Cardiac septum (tissue), 1 donor: ENCODE results near the gene HSD17B1. TPM values are rescaled to one million over a fixed set of nuclear protein-coding genes. Genes with fewer than 3 reads are reported as not detected.

Source experiments
- DNase-seq: peaks from one replicate; pipeline ENCODE4 v3.0.0-alpha.2; 2020; ENCODE audit warnings: low spot score
- intact Hi-C: fragments of 100-400 bp; cut with DNase I; formaldehyde crosslinking; loops from one replicate; pipeline ENCODE4 v1.14.0; 2022
- microRNA-seq: library from miRNA; unstranded; fragments of <30 nt; microRNA quantifications from one replicate; pipeline ENCODE4 v1.2.0, GENCODE V29; 2020
- total RNA-seq: library from RNA; stranded (reverse); fragmentation: NEBNext Ultra II Directional; extraction: Animal tissue kit (Norgen Biotek cat#: 25700); gene quantifications from one replicate; pipeline ENCODE4 v1.2.1, GENCODE V29; 2021
- donor health status: DM: no; HTN: no; CAD: no.

HSD17B1 gene
- total RNA-seq, 1 donor from 2014 or later: 0.83 TPM

GRCh38 chr17:42579794-42580551 lies 27.2 kb downstream of the HSD17B1 start:
- intact Hi-C loops: loop anchor here (5.0 to 10.0 kb wide), 2 partner anchors 182 to 355 kb away; partner anchors contain the start of gene RAMP2
- no peak for DNase-seq

- no peak for DNase-seq
- intact Hi-C loops: loop anchor here (10.0 kb wide), 1 partner anchor 353 kb away; no protein-coding TSS in a partner anchor
Observed at GRCh38 chr17:42581744-42582270, 29.1 kb downstream of the HSD17B1 start.

- intact Hi-C loops: loop anchor here (10.0 kb wide), 1 partner anchor 350 kb away; no protein-coding TSS in a partner anchor
- no peak for DNase-seq
Observed at GRCh38 chr17:42584880-42585279, 32.2 kb downstream of the HSD17B1 start.

GRCh38 chr17:42585353-42585752 lies 32.6 kb downstream of the HSD17B1 start:
- intact Hi-C loops: loop anchor here (10.0 kb wide), 1 partner anchor 349 kb away; no protein-coding TSS in a partner anchor
- DNase-seq: no peak

DNA sequence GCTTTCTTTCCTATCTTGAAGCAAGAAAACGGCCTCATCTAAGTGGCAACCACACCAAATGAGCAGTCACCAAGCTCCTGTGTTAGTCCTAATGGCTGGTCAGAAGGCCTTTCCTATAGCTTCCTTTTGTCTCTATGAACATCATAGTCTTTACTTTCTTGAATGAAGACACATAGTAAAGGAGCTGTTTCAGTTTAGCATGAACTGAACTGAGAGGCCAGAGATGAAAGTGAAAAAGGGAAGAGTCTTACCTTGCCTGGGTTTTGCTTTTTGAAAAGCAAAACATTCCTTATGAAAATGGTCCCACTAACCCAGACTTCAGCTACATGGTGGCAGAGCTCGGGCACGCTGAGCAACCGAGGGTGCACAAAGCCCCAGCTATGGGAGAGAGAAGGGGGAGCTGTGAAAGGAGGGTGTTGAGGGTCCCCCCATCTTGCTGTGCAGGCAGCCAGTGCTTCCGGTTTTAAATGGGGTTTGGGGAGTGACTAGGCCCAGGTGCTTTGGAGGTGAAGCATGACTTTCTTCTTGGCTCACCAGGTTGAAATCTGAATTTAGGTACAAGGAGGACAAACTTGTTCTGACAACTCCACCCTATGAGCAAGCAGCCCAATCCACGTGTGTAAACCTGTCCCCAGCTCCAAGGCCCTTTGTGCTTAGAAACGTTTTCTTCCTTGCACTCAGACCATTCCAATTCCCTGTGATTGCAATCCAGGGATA lies 33.9 kb downstream of the HSD17B1 start:
- intact Hi-C loops: loop anchor here (10.0 kb wide), 1 partner anchor 348 kb away; no protein-coding TSS in a partner anchor
- DNase-seq: no peak

- no peak for DNase-seq
- intact Hi-C loops: no loop called here
Observed at GRCh38 chr17:42590886-42591285, 38.2 kb downstream of the HSD17B1 start.

- intact Hi-C loops: no loop called here
- DNase-seq: no peak
Observed at GRCh38 chr17:42591411-42591810, 38.7 kb downstream of the HSD17B1 start.

GRCh38 chr17:42596386-42596785 lies 43.7 kb downstream of the HSD17B1 start:
- no peak for DNase-seq
- intact Hi-C loops: no loop called here

DNA sequence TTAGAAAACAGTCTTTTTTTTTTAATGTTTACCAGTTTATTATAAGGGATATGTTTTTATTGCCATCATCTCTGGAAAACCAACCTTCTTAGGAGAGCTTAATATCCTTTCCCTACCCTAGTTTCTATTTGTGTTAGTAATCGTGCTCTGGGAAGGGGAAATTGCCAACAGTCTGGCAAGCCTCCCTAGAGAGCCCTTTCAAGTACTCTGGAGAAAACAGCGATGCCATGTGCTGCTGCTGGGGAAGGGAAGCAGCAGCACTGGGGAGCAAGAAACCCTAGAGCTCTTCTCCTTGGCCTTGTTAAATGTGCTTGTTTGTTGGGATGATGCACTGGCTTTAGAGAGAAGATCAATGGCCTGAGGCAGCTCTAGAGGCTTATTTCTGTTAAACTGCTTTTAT lies 46.2 kb downstream of the HSD17B1 start:
- intact Hi-C loops: no loop called here
- no peak for DNase-seq

DNA sequence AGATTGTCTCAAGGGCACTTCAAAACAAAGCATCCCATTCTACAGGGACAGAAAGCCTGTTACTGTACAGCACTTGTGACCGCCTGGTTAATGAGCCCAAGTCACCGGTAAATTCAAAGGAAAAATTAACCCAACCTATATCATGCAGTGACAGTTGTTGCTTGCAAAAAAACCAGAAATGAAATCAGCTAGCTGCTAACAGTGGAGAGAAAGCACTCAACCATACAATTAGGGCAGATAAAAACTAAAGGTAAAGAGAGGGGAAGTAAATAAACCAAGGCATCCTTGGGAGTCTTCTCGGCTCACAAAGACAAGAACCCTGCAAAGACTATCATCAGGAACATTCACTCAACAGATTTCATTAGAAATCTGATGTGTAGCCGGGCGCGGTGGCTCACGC lies 50.6 kb downstream of the HSD17B1 start:
- no peak for DNase-seq
- intact Hi-C loops: no loop called here

Small RNA genes lying within 50 kb of the gene (microRNA-seq; reads per million reads assigned to microRNA genes)
- gene MIR5010: 2.2 reads per million

Other genes starting within 250 kb of the HSD17B1 start
- gene STAT3, start 164.5 kb upstream of the HSD17B1 start, total RNA-seq: 159 TPM
- gene CAVIN1, start 129.7 kb upstream of the HSD17B1 start, total RNA-seq: 358 TPM
- 40.3 TPM for gene ATP6V0A1, start 94.0 kb upstream of the HSD17B1 start, total RNA-seq
- gene NAGLU, start 16.7 kb upstream of the HSD17B1 start, total RNA-seq: 12.1 TPM
- gene COASY, start 9.2 kb downstream of the HSD17B1 start, total RNA-seq: 33.4 TPM
- 43.1 TPM for gene MLX, start 14.2 kb downstream of the HSD17B1 start, total RNA-seq
- 1.8 TPM for gene PSMC3IP, start 24.8 kb downstream of the HSD17B1 start, total RNA-seq
- gene RETREG3, start 56.5 kb downstream of the HSD17B1 start, total RNA-seq: 21.3 TPM
- gene TUBG1, start 56.8 kb downstream of the HSD17B1 start, total RNA-seq: 45.6 TPM
- 21.9 TPM for gene TUBG2, start 106.4 kb downstream of the HSD17B1 start, total RNA-seq
- 20.2 TPM for gene PLEKHH3, start 124.1 kb downstream of the HSD17B1 start, total RNA-seq
- gene CCR10, start 128.9 kb downstream of the HSD17B1 start, total RNA-seq: 1.2 TPM
- 7.0 TPM for gene CNTNAP1, start 129.6 kb downstream of the HSD17B1 start, total RNA-seq
- 45.4 TPM for gene EZH1, start 192.1 kb downstream of the HSD17B1 start, total RNA-seq
- 45.8 TPM for gene RAMP2, start 208.3 kb downstream of the HSD17B1 start, total RNA-seq
- gene VPS25, start 220.5 kb downstream of the HSD17B1 start, total RNA-seq: 32.3 TPM
- not detected for gene WNK4, start 227.7 kb downstream of the HSD17B1 start, total RNA-seq
- 61.4 TPM for gene COA3, start 245.8 kb downstream of the HSD17B1 start, total RNA-seq
- not detected for gene CNTD1, start 245.9 kb downstream of the HSD17B1 start, total RNA-seq